ENCODE results near the gene FLII.

DNA sequence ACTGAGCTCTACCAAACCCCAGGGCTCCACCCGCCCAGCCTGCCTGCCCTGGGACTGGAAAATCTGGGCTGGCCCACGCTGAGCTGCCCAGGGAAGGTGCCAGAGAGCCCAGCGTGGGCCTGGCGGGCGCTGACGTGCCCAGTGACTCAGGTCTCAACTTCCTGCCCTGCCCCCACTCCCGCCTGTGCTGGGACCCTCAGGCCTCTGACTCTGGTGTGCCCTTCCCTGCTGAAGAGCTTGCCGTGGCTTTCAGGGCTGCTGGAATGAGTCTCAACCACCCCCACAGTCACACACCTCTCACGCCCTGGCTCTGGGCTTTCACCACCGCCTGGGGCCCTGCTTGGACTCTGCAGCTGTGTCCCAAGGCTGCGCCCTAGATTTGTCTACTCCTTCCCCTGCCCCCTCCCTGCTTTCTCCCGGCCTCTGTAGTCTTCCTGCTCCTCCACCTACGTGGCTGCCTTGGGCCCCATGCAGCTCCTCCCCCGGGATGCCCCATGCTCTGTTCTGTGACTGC, 22.7 kb downstream of the FLII start:
- TF ChIP-seq GATA2 (IDR thresholded peaks at IDR 0.05; ENCODE audit: low read depth, low read length) (no peak), GATA3 (IDR thresholded peaks at IDR 0.05; ENCODE audit: low read depth, low read length) (no peak)
